NCI-H2107 (cell line): Measurements from ENCODE around the gene GID8.

ENCODE experiments used
- DNase-seq: peaks from one replicate; lab custom pipeline; 2025; lab: John Stamatoyannopoulos, UW

GID8 gene

GRCh38 chr20:62902926-62903615, 34.9 kb upstream of the GID8 start:
- no peak for DNase-seq

DNA sequence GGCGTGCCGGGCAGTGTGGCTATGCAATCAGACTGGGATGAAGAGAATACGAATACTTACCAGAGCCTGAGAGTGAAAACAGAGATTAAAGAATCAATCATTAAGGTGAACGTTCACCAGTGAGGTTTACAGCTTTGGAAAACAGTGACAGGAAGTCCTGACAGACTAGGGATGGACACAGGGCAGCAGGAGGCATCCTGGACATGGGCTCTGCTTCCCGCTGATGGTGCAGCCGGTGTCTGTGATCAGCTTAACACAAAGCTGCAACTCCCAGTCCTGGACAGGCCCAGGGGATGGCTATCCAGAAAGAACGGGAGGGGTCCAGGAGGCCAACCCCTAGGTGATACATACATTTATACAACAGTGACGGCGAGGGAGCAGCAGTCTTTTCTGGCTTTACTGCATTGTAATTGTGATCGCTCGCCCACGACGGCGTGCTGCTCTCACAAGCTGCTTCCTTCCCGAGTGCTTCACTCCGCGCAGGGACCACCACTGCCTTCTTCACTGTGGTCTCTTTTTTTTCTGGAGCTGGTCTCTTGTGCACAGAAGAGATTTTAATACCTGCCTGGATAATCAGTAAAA, 32.3 kb upstream of the GID8 start:
- DNase-seq = no peak

GRCh38 chr20:62906209-62906608, 31.7 kb upstream of the GID8 start:
- no peak for DNase-seq

GRCh38 chr20:62906647-62907375, 31.1 kb upstream of the GID8 start:
- no peak for DNase-seq

DNA sequence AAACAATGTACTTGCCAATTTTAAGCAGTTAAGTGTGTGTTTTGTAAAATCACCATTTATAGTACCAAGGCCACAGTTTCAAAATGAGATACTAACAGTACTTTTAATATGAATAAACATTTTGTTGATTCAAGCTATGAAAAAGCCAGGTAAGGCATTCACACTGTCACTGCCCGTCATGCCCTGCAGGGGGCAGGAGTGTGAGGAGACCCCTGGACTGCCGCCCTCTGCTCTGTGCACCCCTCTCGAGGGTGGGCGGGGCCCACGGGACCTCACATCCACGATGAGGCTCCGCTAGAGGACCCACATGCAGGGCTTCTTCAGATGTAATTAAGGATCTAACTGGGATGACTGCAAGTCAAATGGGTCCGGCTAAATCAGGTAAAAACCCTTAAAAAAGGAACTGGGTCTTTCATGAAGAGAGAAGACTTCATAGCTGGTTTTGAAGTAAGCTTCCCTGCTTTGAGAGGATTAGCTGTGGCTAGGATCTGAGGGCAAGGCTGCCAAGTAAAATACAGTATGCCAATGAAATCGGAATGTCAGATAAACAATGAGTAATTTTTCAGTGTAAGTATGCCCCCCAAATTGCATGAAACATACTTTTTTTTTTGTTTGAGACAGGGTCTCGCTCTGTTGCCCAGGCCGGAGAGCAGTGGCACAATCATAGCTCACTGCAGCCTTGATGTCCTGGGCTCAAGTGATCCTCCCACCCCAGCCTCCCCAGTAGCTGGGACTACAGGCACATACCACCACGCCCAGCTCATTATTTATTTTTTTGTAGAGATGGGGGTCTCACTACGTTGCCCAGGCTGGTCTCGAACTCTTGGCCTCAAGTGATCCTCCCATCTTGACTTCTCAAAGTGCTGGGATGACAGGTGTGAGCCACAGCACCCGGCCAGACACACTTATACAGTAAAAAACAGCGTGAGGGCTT, 30.3 kb upstream of the GID8 start:
- no peak for DNase-seq

DNA sequence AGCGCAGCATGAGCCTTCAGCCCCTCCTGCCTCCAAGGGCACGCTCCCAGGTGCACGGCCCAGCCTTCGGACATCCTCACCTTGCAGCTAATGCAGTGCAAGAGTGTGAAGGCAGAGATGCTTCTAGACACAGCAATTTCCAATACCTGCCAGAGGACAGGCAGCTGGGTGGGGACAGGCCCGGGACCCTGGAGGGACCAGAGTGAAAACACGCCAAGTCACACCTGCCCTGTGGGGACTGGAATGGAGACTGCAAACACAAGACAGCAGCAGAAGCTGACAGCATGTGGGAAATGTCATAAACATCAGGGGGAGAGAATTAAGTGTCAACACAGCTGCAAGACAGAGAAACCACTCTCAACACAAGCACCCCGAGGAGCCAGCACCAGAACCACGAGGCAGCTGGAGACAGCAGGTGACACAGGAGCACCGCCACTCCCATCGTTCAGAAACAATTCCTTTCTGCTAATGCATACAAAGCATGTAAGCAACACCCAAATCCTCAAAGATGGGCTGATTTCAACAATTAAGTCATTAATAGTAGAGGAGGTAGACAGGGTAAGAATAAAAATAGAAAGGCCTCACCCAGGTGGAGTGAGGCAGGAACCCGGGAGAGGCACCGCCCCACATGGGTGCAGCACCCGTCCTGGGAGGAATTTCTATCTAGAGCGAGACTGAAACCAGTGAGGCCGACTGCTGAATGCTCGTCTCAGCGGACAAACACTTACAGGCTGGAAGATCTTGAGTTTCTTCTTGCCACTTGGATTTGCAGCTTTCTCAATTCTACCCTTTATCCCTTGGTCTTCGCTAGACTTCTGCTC, 28.8 kb upstream of the GID8 start:
- DNase-seq = peak; percentile 75

GRCh38 chr20:62910217-62910766, 27.7 kb upstream of the GID8 start:
- no peak for DNase-seq

DNA sequence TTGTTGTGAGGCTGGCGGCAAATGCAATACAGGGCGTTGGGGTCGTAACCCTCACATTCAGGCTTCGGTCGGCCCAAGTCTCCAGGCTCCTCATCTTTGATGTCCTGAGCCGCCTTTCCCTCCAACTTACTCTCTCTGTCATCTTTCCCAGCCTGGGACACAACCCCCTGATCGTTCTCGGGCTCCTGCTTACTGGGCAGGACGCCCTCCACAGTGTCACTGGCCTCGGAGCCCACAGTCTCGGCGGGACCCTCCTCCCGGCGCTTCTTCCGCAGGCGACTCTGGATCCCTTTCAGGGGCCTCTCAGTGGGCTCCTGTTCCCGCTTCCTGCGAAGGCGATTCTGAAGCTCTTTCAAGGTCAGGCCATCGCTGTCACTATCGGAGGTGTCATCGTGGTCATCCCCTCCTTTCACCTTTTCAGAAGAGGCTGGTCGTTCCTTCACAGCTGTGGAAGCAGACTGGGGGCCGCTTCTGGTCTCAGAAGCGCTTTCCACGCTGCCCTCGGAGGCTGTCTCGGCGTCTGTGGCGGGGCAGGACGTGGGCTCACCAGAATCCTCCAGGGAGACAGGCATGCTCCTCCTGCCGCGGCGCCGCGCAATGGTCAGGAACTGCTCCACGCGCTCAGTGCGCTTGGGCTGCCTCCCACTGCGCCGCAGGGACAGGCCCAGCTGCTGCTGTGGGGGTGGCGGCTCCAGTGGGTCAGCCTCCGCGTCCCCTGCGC, 27.0 kb upstream of the GID8 start:
- DNase-seq = no peak

- no peak for DNase-seq
These were observed 26.2 kb upstream of the GID8 start for GRCh38 chr20:62911701-62912280.

DNA sequence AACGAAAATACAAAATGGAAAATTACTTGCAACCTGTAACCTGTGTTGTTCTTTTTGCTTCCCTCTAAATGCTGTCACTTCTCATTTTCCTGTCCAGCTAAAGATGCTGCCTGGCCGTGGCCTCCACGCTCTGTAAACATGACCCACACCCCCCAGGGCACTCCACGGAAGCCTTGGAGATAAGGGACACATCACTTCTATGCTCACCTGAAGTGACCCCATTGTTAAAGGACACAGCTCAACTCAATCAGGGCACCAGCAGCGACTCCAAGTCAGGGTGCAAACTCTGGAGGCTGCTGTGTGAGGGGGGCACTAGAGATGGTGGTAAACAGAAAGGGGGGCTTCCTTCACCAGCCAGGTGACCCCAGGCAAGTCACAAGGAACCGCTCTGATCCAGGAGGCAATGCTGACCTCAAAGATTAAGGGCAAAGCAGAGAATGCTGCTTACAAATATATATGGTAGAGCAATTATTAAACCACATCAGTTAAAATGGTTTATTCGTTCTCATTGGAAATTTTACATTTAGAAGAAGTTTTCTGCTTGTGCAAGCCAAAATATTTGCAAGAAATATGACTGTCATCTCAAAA, 24.8 kb upstream of the GID8 start:
- no peak for DNase-seq

DNA sequence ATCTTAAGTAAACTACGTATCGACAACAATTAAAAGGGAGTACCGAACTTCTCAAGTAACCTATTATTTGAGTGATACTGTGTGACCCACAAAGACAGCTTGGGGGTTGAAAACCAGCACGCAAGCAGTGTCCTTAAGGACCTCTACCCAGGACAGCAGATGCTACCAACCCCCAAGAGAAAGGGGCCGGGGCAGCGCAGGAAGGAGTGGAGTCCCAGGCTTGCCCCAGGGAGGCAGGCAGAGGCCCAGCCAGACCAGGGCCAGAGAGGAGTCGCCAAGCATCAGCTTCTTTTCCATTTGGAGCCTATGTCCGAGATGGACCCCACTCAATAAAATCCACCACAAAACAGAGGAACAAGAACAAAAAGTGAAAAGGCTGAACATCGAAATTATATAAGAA, 23.5 kb upstream of the GID8 start:
- DNase-seq = no peak

DNA sequence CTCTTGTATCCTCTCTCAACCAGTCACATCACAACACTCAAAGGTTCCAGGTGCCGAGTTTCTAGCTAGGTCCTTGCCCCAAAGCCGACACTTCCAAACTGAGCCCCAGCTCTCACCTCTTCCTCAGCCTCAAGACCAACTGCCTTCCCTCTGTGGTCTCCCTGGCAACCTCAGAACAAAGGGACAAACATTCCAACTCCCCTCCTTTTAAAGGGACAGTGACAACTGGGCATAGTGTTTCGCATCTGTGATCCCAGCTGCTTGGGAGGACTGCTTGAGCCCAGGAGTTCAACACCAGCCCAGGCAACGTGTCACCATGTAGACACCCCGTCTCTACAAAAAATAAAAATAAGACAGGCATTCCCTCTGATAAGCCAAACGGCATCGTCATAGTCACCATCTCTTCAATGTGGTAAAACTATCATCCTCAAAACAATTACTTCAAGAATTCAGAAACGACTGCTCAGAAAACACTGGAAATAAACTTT, 22.9 kb upstream of the GID8 start:
- no peak for DNase-seq

DNA sequence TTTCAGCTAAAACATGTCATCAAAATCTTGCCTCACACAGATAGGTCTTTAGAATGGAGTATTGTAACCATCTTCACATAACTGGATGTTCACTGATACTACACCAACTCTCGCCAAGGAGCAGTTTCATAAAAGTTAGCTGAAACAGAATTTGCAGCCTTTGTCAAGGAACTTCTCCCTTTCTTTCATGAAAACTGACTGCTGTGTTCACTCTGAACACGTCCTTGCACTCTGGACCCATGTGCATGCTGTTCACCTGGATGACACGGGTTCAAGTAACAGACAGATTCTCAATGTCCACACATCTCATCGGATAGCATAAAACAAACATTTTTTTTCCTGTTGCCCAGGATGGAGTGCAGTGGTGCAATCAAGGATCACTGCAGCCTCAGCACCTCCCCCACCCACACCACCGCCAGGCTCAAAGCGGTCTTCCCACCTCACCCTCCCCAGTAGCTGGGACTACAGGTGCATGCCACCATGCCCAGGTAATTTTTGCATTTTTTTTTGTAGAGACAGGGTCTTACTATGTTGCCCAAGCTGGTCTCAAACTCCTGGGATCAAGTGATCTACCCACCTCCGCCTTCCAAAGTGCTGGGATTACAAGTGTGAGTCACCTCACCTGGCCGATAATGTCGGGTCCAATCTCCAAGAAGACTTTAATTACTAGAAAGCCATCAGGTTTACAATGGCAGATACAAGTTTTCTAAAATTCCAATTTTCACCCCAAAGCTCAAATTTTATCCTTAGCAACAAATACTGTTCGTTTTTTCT, 21.1 kb upstream of the GID8 start:
- no peak for DNase-seq

GRCh38 chr20:62917720-62918119, 20.2 kb upstream of the GID8 start:
- DNase-seq = no peak

DNA sequence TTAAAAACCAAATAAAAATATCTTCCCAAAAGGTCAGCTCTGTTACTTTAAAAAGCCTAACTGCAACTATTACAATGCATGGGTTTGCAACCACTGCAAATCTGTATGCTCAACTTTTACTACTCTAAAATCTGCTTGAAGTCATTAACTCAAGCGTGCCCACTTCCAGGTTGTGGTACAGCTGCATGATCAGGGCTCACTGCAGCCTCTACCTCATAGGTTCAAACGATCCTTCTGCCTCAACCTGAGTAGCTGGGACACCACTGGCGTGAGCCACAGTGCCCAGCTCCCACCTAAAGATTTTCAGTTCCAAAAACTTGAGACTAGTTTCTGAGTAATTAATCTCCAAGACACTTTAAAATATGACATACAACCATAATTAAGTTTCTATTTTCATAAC, 19.8 kb upstream of the GID8 start:
- no peak for DNase-seq

DNA sequence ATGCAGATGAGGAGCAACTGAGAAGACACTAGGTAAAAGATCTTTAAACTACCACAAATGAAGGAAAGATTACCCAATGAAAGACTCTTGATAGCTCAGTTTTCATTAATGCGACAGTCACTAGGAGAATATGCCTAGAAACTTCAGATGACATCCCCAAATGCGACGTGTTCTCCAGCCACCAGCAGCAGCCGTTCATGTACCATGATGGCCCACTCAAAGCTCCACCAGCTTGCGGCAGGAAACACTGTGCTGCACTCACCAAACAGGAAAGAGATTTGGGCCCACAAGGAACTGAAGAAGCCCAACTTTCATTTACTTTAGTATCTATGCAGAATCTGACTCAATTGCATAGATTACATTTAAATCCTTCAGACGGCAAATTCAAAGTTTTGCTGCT, 19.1 kb upstream of the GID8 start:
- no peak for DNase-seq

DNA sequence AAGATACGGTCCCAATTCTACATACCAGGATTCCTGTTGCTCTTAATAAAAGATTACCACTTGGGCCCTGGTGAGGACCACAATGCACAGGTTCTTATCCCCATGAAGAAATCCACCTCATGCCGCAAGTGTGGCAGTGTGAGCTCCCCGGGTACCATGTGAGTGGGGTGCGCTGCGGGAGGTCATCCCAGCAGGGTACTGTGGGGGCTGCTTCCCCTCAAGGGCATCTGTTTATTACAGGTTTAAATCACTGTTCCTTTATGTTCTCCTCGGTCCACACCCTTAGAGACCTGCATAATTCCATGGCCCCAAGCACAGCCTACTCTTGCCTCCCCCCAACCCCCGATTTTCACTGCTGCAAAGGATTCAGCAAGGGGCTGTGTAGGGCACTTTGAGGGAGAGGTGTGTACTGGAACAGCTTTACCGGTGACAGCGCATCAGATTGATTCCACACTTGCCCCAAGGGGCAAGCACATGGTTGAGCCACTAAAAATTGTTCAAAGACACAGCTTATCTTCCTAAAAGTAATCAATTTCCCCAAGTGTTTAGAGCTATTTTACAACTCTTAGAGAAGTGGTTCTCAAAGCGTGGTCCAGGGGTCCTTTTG, 17.8 kb upstream of the GID8 start:
- no peak for DNase-seq

DNA sequence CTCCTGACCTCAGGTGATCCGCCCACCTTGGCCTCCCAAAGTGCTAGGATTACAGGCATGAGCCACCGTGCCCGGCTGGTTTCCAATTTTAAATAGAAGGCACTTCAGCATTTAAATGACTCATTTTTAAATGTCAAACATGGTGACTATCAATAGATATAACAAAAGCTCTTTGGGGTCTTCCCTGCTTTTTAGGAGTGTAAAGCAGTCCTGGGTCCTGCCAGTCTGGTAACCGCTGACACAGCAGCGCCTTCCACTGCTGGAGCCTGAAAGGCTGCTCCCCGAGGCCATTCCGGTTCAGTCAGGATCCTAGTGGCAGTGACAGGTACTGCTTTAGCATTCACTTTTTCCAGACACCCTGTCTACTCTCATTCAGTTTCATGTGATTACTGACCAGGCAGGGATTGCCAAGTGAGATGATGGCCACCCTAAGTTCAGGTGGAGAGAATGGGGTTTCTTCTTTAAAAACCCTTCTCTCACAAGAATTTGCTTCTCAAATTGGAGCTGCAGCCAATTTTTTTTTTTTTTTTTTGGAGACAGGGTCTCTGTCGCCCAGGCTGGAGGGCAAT, 16.7 kb upstream of the GID8 start:
- DNase-seq = peak; percentile 35
